DMS114 treated with DMSO at 0.1 percent for 48 hours (cell line): ENCODE results near the gene LRRC51.
"Not testable (repeated sequence)": the region's sequence is repeated elsewhere in the genome, so short reads cannot be mapped to it uniquely, and the experiment has no call there.

Experiments used
- DNase-seq: peaks from one replicate; lab custom pipeline; 2025; ENCODE audit not compliant: unreplicated experiment; lab: John Stamatoyannopoulos, UW

Gene LRRC51

DNA sequence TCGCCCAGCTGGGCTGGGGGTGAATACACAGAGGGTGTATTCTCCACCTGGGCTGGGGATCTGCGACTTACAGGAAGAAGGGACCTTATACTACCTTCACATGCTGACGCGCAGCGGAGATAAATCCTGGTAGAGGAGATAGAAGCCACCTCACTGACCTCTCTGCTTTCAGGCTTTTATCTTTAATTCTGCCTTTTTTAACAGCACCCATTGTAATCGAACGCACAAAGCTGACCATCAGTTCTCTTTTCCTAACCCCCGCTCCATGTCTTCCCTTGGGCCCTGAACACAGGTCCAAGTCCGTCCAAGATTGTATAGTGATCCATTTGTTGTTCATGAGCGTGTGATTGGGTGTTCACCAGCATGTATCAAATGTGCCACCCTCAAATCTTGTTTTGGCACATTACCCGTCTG lies 23.1 kb downstream of the LRRC51 start:
- DNase-seq, result no peak

DNA sequence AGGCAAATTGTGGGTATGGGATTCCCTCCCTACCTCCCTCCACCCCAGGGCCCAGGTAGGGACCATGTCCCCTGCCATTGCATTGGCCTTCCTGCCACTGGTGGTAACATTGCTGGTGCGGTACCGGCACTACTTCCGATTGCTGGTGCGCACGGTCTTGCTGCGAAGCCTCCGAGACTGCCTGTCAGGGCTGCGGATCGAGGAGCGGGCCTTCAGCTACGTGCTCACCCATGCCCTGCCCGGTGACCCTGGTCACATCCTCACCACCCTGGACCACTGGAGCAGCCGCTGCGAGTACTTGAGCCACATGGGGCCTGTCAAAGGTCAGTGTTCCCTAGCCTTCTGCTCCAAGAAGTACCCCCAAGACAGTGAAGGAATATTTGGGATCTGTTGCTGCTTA lies 25.2 kb downstream of the LRRC51 start, which contains the start of gene TOMT:
Gene TOMT, plus strand, starts transcription at position 37 of the 400 bp plus-strand sequence. Its CDS starts 28 bp downstream, at position 65.
- no peak for DNase-seq

DNA sequence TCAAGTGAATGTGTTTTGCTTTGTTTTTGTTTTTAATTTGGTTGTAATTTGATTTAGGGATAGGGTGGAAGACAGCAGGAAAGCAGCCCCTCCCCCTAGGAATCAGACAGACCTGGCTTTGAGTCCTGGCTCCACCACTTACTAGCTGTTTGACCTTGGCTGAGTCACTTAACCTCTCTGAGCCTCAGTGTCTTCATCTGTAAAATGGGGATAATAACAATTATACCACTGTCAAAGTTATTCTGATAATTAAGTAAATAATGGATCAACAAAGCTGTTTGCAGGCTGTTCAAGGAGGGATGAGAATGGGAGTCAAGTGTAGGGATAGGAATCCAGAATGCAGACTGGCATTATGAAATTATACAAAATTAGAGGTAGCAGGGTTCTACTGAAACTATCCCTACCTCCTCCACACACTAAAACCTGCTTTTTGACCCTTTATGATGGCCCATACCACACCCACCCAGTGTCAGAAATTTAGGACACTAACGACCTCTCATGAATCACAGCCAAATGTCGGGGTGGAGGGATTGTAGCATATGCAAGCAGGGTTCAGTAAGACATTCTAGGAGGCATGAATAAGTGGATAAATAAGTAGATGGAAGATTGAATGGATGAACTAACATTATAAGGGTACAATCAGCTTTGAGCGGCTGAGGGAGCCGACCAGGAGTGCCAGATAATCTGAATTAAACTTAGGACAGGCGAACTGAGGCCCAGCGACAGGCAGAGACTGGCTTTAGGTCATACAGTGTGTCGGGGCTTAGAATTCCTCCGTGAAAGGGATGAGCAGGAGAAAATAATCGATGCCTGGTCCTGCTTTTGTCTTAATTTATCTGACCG lies 30.9 kb downstream of the LRRC51 start:
- no peak for DNase-seq

DNA sequence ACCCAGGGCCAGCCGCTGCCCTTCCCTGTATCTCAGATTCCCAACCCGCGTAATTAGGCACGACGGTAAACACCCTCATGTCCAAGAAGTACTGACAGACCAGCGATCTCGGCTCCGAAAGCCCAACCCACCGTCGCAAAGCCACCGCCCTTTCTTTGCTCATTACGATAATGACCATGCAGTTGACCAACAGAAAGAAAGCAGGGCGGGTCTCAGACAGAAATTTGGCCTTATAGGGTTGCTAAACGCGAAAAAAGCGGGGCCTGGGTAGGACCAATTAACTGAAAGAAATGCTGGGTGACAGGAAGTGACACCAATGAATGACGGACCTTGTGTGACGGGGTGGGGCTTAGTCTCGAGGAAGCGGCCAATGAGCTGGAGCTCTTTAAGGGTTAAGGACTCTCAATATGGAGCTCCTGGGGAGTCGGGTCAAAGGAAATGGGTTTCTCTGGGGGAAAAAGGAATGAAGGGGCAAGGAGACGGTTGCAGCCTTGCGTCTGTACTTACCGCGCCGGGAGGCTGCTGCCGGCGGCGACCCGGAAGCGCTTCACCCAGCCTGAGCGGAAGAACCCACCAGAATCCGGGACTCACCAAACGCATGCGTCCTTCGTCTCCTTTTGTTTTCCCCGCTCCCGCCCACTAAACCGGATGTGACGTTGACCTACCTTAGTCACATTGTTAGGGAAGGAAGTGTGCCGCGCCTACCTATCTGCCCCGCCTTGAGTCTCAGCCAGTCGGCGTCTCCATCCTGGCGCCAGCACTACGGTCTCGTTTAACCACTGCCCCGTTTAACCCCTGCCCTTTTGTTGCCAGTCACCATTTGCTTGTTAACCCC lies 31.7 kb downstream of the LRRC51 start, which contains the start of gene ANAPC15:
Gene ANAPC15, minus strand, starts transcription at position 553 of the 835 bp plus-strand sequence. CDS start 1,419 bp downstream, outside the sequence.
- DNase-seq, result peak; percentile 95

DNA sequence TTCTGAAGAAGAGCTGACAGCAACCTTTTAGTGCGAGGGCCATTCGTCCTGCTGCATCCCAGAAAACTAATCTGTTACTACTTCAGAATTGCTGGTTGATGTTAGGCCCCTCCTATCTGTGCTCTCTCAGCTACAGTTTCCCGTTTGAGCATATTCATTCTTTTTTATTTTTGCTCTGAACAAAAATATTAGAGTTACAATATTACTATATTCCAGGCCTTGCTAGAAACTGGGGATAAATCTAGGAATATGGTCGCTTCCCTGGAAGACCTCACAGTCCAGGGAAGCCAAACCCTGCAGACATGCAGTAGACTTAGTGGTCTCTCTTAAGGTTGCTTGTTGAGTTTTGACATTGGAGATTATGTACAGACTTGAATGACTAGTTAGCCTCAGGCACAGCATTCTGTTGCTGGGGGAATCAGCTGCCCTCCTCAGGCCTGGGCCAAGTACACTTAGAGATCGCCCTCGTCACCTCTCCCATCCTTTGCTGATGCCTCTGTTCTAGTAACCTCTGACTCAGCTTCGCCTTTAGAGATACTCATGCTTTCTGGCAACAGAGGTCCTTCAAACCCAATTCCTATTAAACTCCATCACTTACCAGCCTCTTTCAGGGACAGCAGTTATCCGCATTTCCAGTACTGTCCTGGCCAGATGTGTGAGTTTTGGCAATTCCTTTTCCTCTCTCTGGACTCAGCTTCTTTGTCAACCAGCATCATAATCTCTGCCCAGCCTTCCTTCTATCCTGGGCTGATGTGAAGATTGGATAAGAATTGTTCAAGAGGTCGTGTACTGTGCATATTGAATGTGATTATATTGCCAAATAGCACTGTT lies 32.5 kb downstream of the LRRC51 start:
- no peak for DNase-seq

DNA sequence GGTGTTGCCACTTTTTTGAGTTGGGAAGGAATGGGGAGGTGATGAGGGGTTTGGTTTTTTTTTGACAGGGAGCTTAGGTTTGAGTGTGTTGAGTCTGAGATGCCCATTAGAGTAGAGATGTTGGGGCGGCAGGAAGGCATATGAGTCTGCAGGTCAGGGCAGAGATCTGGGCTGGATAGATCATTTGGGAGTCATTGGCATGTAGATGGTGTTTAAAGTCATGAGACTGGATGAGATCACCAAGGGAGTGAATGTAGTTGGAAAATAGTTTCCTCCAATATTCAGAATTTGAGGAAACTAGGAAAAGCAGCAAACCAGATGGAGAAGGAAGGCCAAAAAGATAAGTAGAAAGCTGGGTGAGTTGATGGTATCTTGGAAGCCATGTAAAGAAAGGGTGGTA lies 33.9 kb downstream of the LRRC51 start:
- DNase-seq, result no peak

DNA sequence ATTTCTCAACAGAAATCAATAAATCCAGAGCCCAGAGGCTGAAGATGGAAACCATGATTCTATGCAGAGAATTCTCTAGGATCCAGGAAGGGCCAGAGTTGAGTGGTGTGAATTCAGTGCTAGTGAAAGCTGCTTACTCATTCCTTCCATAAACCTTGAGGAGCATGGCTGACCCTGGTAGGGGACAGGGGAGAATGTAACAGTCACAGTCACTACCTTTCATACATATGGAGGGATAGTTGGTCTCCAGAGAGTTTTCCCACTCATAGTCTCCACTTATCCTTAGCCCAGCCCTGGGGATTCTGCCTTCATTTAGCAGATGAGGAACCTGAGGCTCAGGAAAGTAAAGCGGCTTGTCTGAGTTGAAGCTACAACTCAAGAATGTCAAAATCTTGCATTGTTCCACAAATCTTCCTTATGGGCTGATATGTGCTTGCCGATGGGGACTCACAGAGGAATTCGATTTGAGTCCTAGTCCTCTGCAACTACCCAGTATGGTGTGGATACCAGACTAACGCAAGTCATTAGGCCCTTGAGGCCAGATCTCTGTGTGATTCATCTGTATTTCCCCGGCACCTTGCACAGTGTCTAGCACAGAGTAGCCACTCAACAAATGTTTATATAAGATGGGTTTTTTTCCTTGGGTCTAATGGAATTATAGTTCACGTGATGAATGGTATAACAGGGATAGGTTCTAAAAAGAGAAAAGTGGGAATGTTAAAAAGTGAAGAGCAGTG lies 35.5 kb downstream of the LRRC51 start:
- DNase-seq, result no peak

DNA sequence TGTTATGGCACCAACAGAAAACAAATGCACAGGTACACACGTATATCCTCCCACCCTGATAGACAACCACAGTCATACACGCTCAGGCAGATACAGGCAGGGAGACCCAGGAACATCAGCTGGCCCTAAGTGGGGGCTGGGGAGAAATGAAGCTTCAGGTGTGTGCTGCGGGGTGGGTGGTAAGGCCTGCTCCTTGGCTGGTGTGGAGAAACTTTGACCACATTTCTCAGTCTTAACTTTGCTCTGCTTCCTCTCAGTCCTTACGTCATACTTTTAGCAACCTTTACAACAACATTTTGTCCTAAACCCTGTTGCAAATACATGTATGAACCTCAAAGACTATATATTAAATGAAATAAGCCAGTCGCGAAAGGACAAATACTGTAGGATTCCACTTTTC lies 38.5 kb downstream of the LRRC51 start:
- DNase-seq, result no peak

DNA sequence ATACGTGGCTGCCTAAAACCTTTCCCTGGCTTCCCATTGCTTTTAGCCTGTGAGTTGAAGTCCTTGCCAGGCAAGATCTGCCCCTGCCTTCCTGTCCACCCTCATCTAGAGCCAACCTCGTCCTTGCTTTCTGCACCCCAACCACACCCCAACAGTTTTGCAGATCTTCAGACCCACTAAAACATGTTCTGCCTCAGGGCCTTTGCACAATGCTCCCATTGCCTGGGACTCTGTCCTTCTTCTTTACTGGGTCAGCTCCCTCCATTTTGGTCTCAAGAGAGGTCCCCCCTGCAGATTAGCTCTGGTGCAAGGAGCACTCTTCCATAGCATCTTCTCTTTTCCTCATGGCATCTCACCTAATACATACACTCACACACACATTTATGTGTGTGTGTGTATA lies 40.3 kb downstream of the LRRC51 start:
- no peak for DNase-seq

DNA sequence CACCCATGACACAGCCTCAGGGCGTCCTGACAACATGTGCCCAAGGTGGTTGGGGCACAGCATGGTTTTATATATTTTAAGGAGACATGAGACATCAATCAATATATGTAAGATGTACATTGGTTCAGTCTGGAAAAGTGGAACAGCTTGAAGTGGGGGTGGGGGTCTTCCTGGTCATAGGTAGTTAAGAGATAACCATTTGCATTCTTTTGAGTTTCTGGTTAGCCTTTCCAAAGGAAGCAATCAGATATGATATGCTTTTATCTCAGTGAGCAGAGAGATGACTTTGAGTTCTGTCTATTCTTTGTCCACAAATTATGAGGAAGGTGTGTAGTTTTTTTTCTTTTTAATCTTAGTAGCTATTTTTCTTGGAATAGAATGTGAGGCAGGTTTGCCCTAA lies 42.0 kb downstream of the LRRC51 start:
- no peak for DNase-seq

DNA sequence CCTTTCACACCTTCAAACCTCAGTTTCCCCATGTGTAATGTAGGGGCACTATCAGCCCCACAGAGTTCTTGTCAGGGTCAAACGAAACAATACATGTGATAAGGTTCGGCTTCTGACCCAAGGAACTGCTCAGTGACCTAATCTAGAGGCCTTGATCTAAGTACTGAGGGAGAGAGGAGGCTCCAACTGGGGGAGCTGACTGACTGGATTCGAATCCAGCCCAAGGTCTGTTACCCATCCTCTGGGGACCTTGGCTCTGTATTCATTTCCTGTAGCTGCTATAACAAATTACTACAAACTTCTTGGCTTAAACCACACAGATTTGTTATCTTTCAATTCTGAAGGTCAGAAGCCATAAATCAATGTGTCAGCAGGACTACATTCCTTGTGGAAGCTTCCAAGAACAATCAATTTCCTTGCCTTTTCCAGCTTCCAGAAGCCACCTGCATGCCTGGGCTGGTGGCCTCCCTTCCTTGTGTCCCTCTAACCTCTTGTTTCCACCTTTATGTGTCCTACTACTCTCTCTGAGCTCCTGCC lies 42.5 kb downstream of the LRRC51 start:
- DNase-seq, result no peak

DNA sequence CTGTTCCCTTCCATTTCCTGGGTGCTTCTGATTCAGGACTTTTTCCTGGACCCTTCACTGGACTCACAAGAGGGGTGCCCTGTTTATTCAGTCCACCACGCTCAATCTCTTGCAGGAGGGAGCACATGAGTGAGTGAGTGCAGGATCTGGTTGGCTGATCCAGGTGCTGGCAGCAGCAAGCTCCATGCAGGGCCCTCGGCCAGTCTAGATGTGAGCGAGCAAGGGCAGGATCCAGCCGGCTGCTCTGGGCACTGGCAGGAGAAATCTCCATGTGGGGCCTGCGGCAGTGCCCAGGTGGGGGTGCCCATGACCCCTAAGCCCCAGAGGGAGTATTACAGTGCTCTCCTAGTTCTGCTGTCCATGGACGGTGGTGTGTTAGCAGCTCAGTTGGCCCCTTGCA lies 43.4 kb downstream of the LRRC51 start:
- DNase-seq, result no peak

DNA sequence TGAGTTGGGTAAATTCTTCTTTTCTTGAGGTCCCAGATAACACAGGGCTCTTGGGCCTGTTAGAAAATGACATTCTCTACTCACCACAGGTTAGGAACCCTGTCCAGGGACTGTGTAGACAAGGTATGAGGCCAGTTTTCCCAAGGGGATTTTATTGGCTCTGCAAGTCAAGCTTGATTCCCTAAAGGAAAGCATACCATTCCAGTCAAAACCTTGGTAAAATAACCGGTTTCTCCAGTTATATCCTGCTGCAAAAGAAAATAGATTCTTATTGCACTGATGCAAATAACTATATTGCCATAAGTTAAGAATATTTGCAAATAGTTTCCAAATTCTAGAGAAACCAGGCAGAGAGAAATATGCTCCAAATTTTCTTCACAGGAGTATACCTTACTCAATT lies 45.3 kb downstream of the LRRC51 start:
- no peak for DNase-seq

DNA sequence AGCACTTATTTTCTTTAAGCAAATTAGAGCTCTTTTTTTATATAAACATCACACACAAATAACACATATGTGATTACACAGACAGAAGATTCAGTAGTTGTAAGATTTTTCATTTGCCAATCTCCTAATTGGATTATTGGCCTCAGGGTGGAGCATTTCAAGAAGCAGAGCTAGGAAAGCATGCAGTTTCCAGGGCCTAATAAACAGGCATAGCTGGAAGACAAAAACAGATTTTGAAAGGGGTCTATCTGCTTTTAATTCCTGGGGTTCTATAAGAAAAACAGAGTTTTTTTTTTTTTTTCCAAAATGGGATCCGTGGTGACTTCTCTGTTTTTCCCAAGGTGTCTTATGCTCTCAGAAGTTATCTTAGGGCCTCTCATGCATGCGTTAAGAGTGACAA lies 47.3 kb downstream of the LRRC51 start:
- DNase-seq, result no peak

DNA sequence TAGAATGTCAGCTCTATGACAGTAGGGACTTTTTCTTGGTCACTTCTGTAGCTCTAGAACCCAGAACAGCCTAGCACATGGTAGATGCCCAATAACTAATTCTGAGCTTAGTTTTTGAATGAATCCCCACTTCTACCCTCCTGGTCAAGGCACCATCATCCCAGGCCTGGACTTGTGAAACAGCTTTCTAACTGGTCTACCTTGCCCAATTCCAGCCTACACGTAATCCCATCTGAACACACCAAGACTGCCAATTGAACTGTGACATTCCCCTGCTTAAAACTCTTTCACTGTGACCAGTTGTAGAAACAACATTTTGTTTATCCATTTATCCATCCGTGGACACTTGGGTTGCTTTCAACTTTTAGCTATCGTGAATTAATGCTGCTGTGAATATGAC lies 48.7 kb downstream of the LRRC51 start:
- no peak for DNase-seq

DNA sequence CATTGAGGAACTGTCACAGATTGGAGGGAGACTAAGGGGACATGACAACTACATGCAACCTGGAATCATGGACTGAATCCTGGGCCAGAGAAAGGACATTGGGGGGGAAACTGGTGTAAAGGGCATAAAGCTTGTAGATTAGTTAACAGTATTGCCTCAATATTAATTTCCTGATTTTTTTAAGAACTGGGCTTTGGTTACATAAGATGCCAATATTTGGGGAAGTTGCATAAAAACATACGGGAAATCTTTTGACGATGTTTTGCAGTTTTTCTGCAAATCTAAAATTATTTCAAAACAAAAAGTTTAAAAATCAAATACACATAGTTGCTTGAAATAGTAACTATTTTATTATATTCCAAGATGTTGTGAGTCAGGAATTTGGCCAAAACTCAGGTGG lies 52.0 kb downstream of the LRRC51 start:
- DNase-seq, result no peak

DNA sequence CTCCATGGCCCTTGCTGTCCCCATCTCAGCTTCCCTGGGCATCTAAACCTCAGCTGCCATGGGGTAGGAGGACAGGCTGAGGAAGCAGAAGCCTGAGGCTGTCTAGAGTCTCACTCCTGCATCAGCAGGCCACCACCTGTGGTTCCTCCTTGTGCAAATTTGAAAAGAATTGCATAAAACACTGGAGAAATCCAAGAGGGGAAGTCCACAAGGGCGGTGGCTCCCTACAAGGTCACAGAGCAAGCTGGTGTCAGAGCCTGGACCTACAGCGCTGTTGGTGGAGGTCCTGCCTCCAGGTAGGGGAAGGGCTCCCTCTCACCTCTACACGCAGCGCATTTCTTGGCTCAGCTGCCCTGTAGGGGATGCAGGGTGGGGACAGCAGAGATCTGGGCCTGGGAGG lies 54.8 kb downstream of the LRRC51 start, which contains the start of gene FOLR3:
Gene FOLR3, plus strand, starts transcription at position 253 of the 400 bp plus-strand sequence. CDS start 228 bp downstream, outside the sequence.
- not testable (repeated sequence) for DNase-seq

DNA sequence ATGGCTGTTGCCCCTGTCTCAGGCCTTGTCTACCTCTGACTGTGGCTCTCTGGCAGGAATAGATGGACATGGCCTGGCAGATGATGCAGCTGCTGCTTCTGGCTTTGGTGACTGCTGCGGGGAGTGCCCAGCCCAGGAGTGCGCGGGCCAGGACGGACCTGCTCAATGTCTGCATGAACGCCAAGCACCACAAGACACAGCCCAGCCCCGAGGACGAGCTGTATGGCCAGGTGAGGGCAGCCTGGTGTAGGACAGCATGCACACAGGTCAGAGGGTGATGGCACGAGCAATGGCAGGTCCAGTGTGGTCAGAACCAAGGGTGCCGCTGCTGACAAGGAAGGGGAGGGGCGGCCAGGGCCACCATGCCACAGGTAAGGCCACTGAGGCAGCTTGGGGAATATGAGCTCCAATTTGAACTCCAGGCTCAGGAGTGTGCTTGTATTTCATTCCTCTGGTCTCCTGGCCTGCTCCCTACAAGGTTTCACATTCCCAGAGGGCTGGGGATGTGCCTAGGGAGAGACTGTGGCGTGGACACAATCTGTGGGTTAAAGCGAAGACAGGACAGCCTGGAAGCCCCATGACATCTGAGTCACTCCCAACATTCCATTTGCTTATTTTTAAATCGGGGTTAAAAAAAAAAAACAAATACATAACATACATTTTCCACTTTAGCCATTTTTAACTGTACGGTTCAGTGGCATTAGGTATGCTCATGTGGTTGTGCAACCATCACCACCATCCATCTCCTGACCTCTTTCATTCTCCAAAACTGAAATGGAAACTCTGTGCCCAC lies 55.4 kb downstream of the LRRC51 start:
- no peak for DNase-seq

DNA sequence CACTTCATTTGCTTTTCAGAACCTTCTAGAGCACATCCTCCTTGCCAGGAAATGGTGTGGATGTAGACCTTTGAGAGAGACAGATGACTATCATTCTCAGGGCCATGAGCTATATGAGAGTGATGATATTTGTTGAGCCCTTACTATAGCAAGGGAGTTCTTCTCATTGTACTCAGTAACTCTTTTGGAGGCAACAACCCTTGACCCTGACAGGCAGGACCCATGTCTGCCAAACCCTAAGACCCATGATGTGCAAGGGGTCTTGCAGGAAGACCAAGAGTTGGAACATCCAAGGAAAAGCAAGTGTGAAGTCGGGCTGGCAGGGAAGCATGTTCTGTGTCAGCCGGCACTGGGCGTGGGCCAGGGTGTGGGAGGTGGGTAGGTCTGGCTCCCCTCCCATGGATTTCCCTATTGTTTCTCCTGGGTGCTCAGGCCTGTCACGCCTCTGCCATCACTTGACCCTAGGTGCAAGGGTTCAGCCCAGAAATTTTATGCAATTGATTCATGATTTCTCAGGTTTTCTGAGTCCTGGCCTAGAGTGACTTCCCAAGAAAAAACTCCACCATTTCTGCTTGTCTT lies 56.1 kb downstream of the LRRC51 start:
- DNase-seq, result no peak
